KOPT-K1 (cell line): Measurements from ENCODE around the gene LPIN2.
A peak's percentile ranks its signal among the peaks of the same experiment; 100 is the strongest.
"Not testable (repeated sequence)": the region's sequence is repeated elsewhere in the genome, so short reads cannot be mapped to it uniquely, and the experiment has no call there.

Experiments
- H3K27ac ChIP-seq: fragments of 200-600 bp; sonication (generic); 2 replicates; pipeline ENCODE4 v1.5.1; 2016; ENCODE audit warnings: antibody characterized with exemption, mild to moderate bottlenecking, low read depth, low read length; ENCODE audit not compliant: poor library complexity, severe bottlenecking
- H3K36me3 ChIP-seq: fragments of 200-600 bp; sonication (generic); 2 replicates; pipeline ENCODE4 v1.5.1; 2017; ENCODE audit warnings: antibody characterized with exemption, mild to moderate bottlenecking, low read length, moderate library complexity; ENCODE audit not compliant: insufficient read depth
- H3K9me3 ChIP-seq: fragments of 200-600 bp; sonication (generic); 2 replicates; pipeline ENCODE4 v1.5.1; 2017; ENCODE audit warnings: antibody characterized with exemption, low read length, mild to moderate bottlenecking; ENCODE audit not compliant: insufficient read depth, poor library complexity, severe bottlenecking

LPIN2 gene

DNA sequence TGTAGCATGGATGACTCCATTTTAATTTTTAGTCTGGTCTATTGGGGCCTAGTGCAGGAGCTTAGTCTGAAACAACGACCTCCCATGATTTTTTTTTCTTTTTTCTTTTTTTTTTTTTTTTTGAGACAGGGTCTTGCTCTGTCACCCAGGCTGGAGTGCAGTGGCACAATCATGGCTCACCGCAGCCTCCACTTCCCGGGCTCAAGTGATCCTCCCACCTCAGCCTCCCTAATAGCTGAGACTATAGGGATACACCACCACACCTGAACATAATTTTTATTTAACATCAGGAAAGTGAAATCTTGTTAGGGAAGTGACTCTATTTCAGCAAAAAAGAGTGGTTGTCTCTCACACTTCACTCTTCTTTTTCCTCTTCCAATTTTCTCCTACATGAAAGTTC, 15.2 kb upstream of the LPIN2 start:
- not testable (repeated sequence) for H3K36me3 ChIP-seq, H3K27ac ChIP-seq, H3K9me3 ChIP-seq

DNA sequence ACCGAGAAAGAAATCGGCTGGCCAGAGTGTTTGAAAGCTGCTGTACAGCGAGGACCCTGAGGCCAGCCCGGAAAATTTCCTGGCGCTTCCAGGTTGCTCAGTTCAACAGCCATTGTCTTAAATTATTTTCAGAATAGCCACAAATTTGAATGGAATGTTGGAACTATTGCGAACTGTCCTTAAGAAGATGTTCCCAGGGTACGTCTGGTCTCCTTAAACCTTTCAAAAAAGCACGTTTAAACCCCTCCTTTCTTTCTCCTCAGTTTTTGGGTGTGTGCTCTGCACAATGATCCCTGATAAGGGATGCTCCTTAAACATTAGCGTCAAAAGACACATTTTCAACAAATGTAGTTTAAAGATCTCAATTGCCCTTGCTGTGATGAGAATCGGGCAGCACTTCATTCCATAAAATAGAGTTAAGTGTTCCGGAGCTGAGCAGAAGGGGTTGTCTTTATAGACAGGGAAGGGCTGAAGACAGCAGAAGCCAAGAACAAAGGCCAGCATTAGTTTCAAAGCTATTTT, 14.5 kb upstream of the LPIN2 start:
- Histone ChIP-seq H3K9me3 (no peaks in the 10 kb centered on the region), H3K27ac (no peak overlapping the region), H3K36me3 (no peaks in the 10 kb centered on the region)

DNA sequence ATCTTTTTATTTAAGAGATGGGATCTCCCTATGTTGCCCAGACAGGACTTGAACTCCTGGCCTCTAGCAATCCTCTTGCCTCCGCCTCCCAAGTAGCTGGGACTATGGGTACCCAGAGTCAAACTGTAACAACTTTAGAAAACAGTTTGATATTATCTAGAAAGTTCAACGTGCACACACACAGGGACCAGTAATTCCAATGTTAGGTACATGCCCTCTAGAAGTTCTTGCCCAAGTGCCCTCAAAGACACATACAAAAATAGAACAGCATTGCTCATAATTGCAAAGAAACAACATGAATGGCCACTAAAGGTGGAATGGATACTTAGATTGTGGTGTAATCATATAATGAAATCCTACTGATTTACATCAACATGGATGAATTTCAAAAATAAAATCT, 12.6 kb upstream of the LPIN2 start:
- H3K27ac ChIP-seq = no peak overlapping the region
- H3K9me3 ChIP-seq = no peaks in the 10 kb centered on the region
- H3K36me3 ChIP-seq = no peaks in the 10 kb centered on the region

DNA sequence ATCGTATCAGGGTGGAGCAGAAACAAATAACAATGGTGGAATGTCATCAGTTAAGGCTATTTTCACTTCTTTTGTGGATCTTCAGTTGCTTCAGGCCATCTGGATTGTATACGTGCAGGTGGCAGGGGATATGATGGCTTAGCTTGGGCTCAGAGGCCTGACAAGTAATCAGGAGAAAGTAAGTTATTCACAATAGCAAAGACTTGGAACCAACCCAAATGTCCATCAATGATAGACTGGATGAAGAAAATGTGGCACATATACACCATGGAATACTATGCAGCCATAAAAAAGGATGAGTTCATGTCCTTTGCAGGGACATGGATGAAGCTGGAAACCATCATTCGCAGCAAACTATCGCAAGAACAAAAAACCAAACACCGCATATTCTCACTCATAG, 10.7 kb upstream of the LPIN2 start:
- H3K27ac ChIP-seq, H3K9me3 ChIP-seq, H3K36me3 ChIP-seq: not testable (repeated sequence)

DNA sequence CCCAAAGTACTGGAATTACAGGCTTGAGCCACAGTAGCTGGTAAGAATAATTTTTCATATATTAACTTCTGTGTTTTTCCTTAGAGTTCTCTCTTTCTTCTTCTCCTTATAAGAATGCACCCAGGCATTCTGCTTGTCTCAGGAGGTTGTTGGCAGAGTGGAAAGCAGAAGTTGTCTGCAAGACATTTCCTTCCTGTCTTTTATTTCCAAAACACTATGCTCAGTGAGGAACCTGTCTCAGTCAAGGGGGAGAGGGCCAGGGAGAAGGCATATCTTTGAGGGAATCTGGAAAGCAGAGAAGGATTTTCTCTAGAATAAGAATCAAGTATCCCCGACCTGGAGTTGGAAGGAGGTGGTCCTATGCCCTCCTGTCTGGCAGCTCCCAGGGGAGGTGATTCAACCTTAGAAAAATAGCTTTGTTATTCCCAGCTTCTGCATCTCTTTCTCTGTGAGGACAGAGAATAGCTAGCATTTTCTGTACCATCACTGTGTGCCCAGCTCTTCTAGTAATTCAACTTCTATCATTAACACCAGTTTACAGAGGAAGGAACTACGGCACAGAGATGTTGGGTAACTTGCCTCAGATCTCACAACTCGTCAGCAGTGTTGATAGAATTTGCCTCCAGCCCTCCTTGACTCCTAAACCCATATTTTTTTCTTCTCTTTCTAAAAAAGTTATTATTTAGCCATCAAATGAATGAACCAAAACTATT, 3.8 kb upstream of the LPIN2 start:
- no peaks in the 10 kb centered on the region for H3K36me3 ChIP-seq
- H3K9me3 ChIP-seq = no peaks in the 10 kb centered on the region
- H3K27ac ChIP-seq = no peak overlapping the region

DNA sequence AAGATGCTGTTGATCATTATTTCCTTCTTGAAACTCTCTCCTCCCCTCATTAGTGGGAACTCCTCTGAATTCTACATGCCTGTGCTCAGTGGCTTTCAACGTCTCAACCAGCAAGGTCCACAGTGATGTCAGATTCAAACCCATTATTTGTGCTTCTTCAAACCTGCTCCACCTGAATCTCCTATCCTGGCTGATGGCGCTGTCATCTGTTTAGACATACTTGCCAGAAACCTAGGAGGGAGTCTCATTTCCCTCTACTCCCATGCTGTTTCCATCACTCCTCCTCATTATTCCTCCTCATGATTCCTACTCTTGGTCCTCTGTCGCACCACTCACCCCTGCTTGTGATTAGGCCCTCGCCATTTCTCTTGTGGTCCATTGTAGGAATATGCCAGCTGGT, 2.9 kb upstream of the LPIN2 start:
- Histone ChIP-seq H3K36me3 (no peaks in the 10 kb centered on the region), H3K9me3 (no peaks in the 10 kb centered on the region), H3K27ac (no peak overlapping the region)

DNA sequence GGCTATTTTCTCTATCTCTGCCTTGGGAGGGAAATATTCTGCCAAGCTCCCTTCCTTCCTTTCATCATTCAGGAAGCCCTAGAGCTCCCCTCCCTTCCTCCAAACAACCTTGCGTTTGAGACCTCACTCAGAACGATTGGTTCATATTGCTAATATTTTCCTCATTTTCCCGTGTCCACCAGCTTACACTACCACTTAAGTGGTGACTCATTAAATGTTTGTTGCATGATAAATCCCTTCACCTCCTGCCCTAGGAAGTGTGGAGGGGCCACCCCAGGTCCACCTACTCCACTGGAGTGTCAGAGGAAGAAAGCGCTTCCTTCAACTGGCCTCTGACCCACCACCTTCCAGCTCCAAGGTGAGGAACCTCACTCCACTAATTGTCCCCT, 2.3 kb upstream of the LPIN2 start:
- no peak overlapping the region for H3K27ac ChIP-seq
- H3K36me3 ChIP-seq = peaks cover under 1% of the 10 kb centered on the region; the same call in 1 of the 2 replicates

DNA sequence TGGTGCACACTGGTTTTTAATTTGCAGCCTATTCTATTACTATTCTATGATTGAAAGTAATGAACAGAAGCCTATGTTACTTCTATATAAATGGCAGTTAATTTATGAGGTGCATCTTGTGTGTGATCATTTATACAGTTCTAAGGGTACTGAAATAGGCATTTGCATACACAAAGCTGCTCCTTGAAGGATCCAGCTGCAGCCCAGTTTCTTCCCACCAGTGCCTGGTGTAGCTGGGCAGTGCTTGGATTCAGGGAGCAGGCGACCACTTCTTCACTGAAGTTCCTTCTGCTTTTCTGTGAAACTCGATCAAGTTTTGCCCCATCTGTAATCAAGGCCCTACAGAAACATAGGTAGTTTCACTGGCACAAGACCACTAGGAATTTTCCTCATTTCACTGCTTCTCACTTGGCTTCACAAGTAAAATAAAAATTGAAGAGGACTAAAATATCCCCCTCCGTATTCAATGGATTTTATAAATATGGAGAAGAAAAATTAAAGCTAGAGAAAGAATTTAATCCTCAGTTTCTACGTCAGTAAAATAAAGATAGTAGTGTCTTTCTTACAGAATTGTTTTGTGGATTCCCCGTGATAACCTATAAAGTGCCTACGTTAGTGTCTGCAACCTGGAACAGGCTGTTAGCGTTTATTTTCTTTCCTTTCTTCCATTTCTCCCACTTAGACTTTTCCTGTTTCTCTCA, 1.7 kb upstream of the LPIN2 start:
- Histone ChIP-seq H3K9me3 (no peaks in the 10 kb centered on the region), H3K27ac (no peak overlapping the region)

More for the DNA sequence above, 2.3 kb upstream of the LPIN2 start:
- H3K9me3 ChIP-seq = no peaks in the 10 kb centered on the region

DNA sequence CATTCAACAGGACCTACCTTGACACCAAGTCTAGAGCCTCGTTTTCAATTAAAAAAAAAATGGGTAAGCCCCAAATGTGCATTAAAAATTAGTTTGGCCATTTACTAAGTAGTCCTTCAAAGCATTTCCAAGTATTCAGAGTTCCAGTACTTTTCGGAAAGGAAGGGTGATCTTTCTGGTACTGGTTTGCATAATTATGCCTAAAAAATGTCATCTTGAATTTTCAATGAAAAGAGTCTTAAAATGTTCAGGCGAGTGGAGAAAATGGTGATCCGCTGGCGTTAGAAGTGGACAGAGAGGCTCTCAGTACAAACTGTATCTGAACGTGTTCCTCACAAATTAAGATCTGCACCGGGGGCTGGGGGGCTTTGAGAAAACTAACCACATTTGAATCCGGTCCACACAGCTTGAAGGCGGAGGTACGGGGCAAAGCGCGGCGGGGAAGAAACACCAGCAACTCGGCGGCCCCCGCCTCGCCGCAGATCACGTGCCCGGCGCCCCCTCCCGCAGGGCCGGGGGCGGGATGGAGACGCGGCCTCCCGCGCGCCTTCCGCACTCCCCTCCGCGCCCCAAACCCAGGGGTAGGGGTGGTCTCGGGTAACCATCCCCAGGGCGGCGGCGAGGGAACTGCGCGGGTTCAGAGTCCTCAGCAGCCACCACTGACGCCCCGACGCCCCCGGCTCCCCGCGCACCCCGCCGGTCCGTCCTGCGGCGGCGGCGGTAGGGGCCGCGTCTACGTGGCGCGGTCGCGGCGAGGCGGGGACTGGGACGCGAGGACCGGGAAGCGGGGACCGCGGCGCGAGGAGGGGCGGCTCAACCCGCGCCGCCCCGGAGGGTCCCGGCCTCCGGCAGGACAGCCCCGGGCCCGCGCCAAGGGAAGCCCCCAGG, 564 bp downstream of the LPIN2 start:
- H3K36me3 ChIP-seq = peaks cover 26% of the 10 kb centered on the region
- no peaks in the 10 kb centered on the region for H3K9me3 ChIP-seq
- peak overlapping the region; percentile 69 for H3K27ac ChIP-seq

More for the DNA sequence above, 1.7 kb upstream of the LPIN2 start:
- H3K36me3 ChIP-seq = peaks cover 6% of the 10 kb centered on the region; the same call in 1 of the 2 replicates

DNA sequence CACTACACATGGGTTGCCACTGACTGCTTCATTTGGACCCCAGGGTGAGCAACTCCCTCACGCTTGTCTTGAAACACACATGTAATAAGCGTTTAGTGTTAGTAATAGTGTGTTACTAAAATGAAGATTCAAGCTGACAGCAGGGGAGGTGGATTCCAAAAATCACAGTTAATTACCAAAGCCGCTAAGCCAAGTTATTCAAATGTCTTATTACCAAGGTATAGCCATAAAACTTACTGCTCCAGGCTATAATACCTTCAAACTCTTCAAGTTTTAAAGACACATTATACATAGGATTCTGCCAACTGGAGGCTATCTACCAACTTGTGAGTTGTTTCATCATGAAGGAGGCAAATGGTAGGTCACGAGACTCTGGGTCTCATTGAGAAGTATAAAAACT, 2.9 kb downstream of the LPIN2 start:
- no peak overlapping the region for H3K27ac ChIP-seq
- H3K36me3 ChIP-seq = peaks cover 33% of the 10 kb centered on the region
- no peaks in the 10 kb centered on the region for H3K9me3 ChIP-seq

DNA sequence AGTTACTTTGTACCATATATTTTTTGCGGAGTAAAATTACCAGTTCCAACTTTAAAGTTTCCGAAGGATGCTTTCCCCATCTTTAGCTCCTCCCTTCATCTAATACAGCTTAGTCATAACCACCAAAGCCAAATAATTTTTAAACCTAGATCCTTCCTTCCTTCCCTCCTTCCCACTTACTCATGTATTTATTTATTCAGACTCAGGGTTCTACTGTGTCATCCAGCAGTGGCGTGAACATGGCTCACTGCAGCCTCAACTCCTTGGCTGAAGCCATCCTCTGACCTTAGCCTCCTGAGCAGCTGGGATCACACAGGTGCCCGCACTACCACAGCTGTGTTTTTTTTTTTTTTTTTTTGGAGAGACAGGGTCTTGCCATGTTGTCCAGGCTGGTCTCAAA, 4.4 kb downstream of the LPIN2 start:
- no peak overlapping the region for H3K27ac ChIP-seq
- H3K9me3 ChIP-seq = peaks cover 8% of the 10 kb centered on the region
- peaks cover 42% of the 10 kb centered on the region for H3K36me3 ChIP-seq

DNA sequence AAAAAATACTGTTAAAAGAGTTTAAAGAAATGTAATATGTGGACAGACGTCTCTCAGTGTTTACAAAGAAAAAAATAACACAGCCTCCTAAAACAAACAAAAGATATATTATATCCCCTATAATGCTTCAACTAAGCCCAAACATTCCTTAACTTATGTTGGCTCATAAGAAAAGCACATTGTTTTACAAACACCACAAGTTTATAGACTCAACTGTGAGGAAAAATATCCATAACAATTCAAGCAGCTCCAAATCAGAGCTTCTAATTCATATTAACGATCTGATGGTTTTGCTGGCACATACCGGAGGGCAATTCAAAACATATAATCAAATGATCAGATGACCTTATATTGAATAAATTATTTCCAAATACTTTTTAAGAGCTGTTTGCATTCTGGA, 5.5 kb downstream of the LPIN2 start:
- Histone ChIP-seq H3K9me3 (peaks cover 8% of the 10 kb centered on the region), H3K27ac (no peak overlapping the region), H3K36me3 (peaks cover 47% of the 10 kb centered on the region)

DNA sequence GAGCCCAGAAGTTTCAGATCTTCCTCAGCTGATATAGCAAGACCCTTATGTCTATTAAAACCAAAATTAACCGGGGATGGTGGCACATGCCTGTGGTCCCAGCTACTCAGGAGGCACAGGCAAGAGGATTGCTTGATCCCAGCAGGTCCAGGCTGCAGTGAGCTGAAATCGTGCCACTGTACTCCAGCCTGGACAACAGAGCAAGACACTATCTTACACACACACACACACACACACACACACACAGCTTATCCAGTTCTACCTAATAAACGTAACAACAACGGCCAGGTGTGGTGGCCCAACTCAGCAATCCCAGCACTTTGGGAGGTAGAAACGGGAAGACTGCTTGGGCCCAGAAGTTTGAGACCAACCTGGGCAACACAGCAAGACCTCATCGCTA, 7.5 kb downstream of the LPIN2 start:
- Histone ChIP-seq H3K9me3 (peaks cover 8% of the 10 kb centered on the region), H3K36me3 (peaks cover 47% of the 10 kb centered on the region), H3K27ac (no peak overlapping the region)

DNA sequence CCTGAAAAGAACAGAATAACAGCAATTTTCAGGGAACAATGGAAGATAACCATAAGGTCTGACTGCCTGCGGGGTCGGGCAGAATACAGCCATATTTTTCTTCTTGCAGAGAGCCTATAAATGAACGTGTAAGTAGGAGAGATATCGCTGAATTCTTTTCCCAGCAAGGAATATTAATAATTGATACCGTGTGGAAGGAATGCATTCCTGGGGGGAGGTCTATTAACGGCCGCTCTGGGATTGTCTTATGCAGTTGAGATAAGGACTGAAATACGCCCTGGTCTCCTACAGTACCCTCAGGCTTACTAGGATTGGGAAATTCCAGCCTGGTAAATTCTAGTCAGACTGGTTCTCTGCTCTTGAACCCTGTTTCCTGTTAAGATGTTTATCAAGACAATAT, 9.2 kb downstream of the LPIN2 start:
- peaks cover 35% of the 10 kb centered on the region for H3K36me3 ChIP-seq
- not testable (repeated sequence) for H3K27ac ChIP-seq, H3K9me3 ChIP-seq

DNA sequence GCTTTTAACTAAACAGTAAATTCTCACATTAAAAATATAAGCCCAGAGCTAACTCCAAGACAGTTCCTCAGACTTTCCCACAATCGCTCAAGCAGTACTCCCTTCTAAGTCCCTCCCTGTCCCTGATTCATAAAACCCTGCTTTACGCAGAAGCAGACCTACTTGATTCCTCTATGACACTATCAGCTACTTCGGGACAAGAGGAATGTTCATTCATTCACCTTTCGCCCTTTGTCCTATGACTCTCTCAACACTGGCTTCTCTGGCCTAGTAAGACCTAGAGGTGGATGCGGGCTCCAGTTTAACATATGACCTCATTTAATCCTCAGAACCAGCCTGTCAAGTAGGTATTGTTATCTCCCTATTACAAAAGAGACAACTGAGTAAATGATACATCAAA, 10.2 kb downstream of the LPIN2 start:
- Histone ChIP-seq H3K36me3 (peaks cover 25% of the 10 kb centered on the region), H3K9me3 (peaks cover 8% of the 10 kb centered on the region), H3K27ac (no peak overlapping the region)
